Right lobe of liver (tissue), 4 donors: ENCODE results near the gene AGPAT2.

Source experiments
- CTCF ChIP-seq, 4 donors: fragments of 200-600 bp in 3 of 4; fragments of 450-650 bp in 1 of 4; IDR thresholded peaks; one replicate each; pipeline versions ENCODE4 v1.5.1 to v1.8.0; 2016 to 2022; ENCODE audit warnings: antibody characterized with exemption in 4 of 4, mild to moderate bottlenecking in 2 of 4
- POLR2A ChIP-seq: fragments of 450-650 bp; IDR thresholded peaks from one replicate; pipeline ENCODE4 v1.6.1; 2017; ENCODE audit warnings: antibody characterized with exemption, mild to moderate bottlenecking
- donor health status: DM: no; HTN: no; CAD: no.
- donor health status: DM: no; HTN: no; CAD: no.
- donor health status: DM: no; HTN: yes; CAD: no.

- TF ChIP-seq CTCF (IDR thresholded peaks at IDR 0.05) (no peak), POLR2A (no peak)
Measured at GRCh38 chr9:136685790-136686533, 1.3 kb downstream of the AGPAT2 start.
